CD14-positive monocyte (primary cell): ENCODE data around the gene UBXN4. TPM values are rescaled to one million over a fixed set of nuclear protein-coding genes. Genes with fewer than 3 reads are reported as not detected.
A peak's percentile ranks its signal among the peaks of the same experiment; 100 is the strongest.

Source experiments
- DNase-seq, 3 donors: peaks; one replicate each; pipeline ENCODE4 v3.0.0-alpha.2; 2011 to 2022
- H2AFZ ChIP-seq: 2 replicates; pipeline ENCODE4 v1.6.0; 2012; ENCODE audit warnings: mild to moderate bottlenecking, low read depth, low read length, inconsistent platforms; ENCODE audit not compliant: insufficient read depth, poor library complexity, severe bottlenecking
- H3K27ac ChIP-seq, 2 donors: 1 replicate in 1 of 2; 2 replicates in 1 of 2; pipeline ENCODE4 v1.5.1; 2012 to 2013; ENCODE audit warnings: low read length in 2 of 2, control low read depth in 1 of 2, inconsistent platforms in 1 of 2, low read depth in 1 of 2, mild to moderate bottlenecking in 1 of 2
- H3K27me3 ChIP-seq, 2 donors: one replicate each; pipeline versions ENCODE4 v1.6.0 to v1.6.1; 2011 to 2013; ENCODE audit warnings: low read length in 2 of 2; ENCODE audit not compliant: control insufficient read depth in 2 of 2, insufficient read depth in 2 of 2
- H3K36me3 ChIP-seq, 2 donors: replicated peaks in 1 of 2; 1 replicate in 1 of 2; 2 replicates in 1 of 2; pipeline versions ENCODE4 v1.5.1 to v1.6.1; 2012 to 2013; ENCODE audit warnings: low read length in 2 of 2, control low read depth in 1 of 2, inconsistent platforms in 1 of 2, mild to moderate bottlenecking in 1 of 2; ENCODE audit not compliant: insufficient read depth in 2 of 2, control insufficient read depth in 1 of 2
- H3K4me1 ChIP-seq, 2 donors: 1 replicate in 1 of 2; 2 replicates in 1 of 2; pipeline versions ENCODE4 v1.5.1 to v1.6.1; 2012 to 2013; ENCODE audit warnings: low read length in 2 of 2, control low read depth in 1 of 2, inconsistent platforms in 1 of 2, mild to moderate bottlenecking in 1 of 2, moderate library complexity in 1 of 2; ENCODE audit not compliant: insufficient read depth in 2 of 2, control insufficient read depth in 1 of 2
- H3K4me2 ChIP-seq: replicated peaks from 2 replicates; pipeline ENCODE3; 2012; ENCODE audit warnings: low read length, moderate library complexity, mild to moderate bottlenecking; ENCODE audit not compliant: poor library complexity, severe bottlenecking; ENCODE audit errors: extremely low read depth
- H3K4me3 ChIP-seq, 3 experiments: fragments of 200-600 bp in 1 of 3; sonication (generic) in 1 of 3; replicated peaks in 1 of 3; 1 replicate in 2 of 3; 2 replicates in 1 of 3; pipeline ENCODE4 v1.5.1; 2011 to 2013; ENCODE audit warnings: low read length in 3 of 3, mild to moderate bottlenecking in 3 of 3, control low read depth in 2 of 3, low read depth in 2 of 3, inconsistent platforms in 1 of 3, moderate library complexity in 1 of 3
- H3K79me2 ChIP-seq: 2 replicates; pipeline ENCODE4 v1.6.0; 2012; ENCODE audit warnings: mild to moderate bottlenecking, control low read depth, inconsistent platforms, low read length, moderate library complexity; ENCODE audit not compliant: insufficient read depth
- H3K9ac ChIP-seq: 2 replicates; pipeline ENCODE4 v1.6.0; 2017; ENCODE audit warnings: low read length, mild to moderate bottlenecking; ENCODE audit not compliant: insufficient read depth, poor library complexity, severe bottlenecking
- H3K9me3 ChIP-seq, 2 donors: replicated peaks in 1 of 2; 1 replicate in 1 of 2; 2 replicates in 1 of 2; pipeline versions ENCODE4 v1.5.1 to v1.6.1; 2012 to 2013; ENCODE audit warnings: low read length in 2 of 2, control low read depth in 1 of 2; ENCODE audit not compliant: control insufficient read depth in 1 of 2, insufficient read depth in 1 of 2
- H4K20me1 ChIP-seq: 2 replicates; pipeline ENCODE4 v1.6.0; 2012; ENCODE audit warnings: mild to moderate bottlenecking, low read length, control low read depth, moderate library complexity; ENCODE audit not compliant: insufficient read depth
- H3K27ac Mint-ChIP-seq, 7 donors: one replicate each; pipeline ENCODE4 v1.8.0; 2020; ENCODE audit warnings: mild to moderate bottlenecking in 7 of 7, mixed read lengths in 7 of 7, moderate library complexity in 6 of 7, inconsistent platforms in 2 of 7
- H3K27me3 Mint-ChIP-seq, 3 donors: one replicate each; pipeline ENCODE4 v1.8.0; 2021 to 2022; ENCODE audit warnings: low read depth in 3 of 3, mild to moderate bottlenecking in 3 of 3, mixed read lengths in 3 of 3, moderate library complexity in 3 of 3, inconsistent platforms in 1 of 3
- H3K36me3 Mint-ChIP-seq, 2 donors: one replicate each; pipeline ENCODE4 v1.8.0; 2020; ENCODE audit warnings: mixed read lengths in 2 of 2, inconsistent platforms in 1 of 2, mild to moderate bottlenecking in 1 of 2
- H3K4me1 Mint-ChIP-seq: one replicate; pipeline ENCODE4 v1.8.0; 2020; ENCODE audit warnings: mild to moderate bottlenecking, mixed read lengths
- H3K4me3 Mint-ChIP-seq, 2 donors: one replicate each; pipeline ENCODE4 v1.8.0; 2020; ENCODE audit warnings: mild to moderate bottlenecking in 2 of 2, mixed read lengths in 2 of 2, moderate library complexity in 1 of 2
- H3K9me3 Mint-ChIP-seq, 7 donors: one replicate each; pipeline ENCODE4 v1.8.0; 2020 to 2022; ENCODE audit warnings: mixed read lengths in 7 of 7, mild to moderate bottlenecking in 6 of 7, moderate library complexity in 6 of 7, inconsistent platforms in 2 of 7
- CTCF ChIP-seq: fragments of 200-600 bp; IDR thresholded peaks from one replicate; pipeline ENCODE4 v1.8.0; 2022; ENCODE audit warnings: antibody characterized with exemption, mild to moderate bottlenecking
- WGBS: methylation state at CpG from one replicate; pipeline ENCODE4 v1.1.5; 2013; ENCODE audit warnings: missing lambda C conversion rate; ENCODE audit not compliant: insufficient coverage; 5-methylcytosine and 5-hydroxymethylcytosine counted together
- intact Hi-C, 2 donors: fragments of 100-400 bp; cut with micrococcal nuclease; formaldehyde crosslinking; loops; one replicate each; pipeline versions ENCODE4 v1.15.0 to v1.15.1; 2023
- polyA plus RNA-seq, 3 donors: library from polyadenylated mRNA; depleted of rRNA in 1 of 3; unstranded in 2 of 3; stranded (reverse) in 1 of 3; fragments of 300-500 nt in 2 of 3; fragments of >200 nt in 1 of 3; fragmentation: Illumina TruSeq in 2 of 3; gene quantifications; 1 replicate in 2 of 3; 2 replicates in 1 of 3; pipeline ENCODE4 v1.2.3, GENCODE V29; 2012 to 2021

The UBXN4 gene
- polyA plus RNA-seq, 3 donors: 53.8 to 107 (median 74.2) TPM

DNA sequence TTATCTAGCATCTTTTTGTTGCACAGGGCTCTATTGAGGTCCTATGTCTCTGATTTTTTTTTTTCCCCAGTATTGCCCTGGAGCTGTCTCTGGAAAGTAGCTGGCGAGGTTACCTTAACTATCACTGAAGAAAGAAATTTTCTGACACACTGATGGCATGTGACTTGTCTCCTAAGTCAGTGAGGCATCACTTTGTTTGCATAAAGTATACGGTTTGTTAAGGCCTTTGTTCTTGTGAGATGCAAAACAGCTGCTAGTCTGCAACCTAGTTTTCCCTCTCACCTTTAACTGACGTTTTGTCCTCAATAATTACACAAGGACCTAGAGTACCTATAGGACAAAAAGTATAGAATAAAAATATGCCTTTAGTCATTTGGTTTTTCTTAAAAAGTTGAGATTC, 41.8 kb downstream of the UBXN4 start:
- H4K20me1 ChIP-seq: no peaks in the 10 kb centered on the region
- DNase-seq: no peak
- no peaks in the 10 kb centered on the region for H3K79me2 ChIP-seq
- peaks cover 75 to 79% of the 10 kb centered on the region in 2 donors for H3K36me3 Mint-ChIP-seq
- H3K4me3 Mint-ChIP-seq: no peak overlapping the region
- H3K9me3 Mint-ChIP-seq: peaks cover 0 to 3% (median 0%) of the 10 kb centered on the region in 7 donors
- no peaks in the 10 kb centered on the region for H3K4me1 Mint-ChIP-seq
- no peak overlapping the region for H3K27ac Mint-ChIP-seq
- H3K27me3 ChIP-seq: no peaks in the 10 kb centered on the region
- H3K4me3 ChIP-seq: no peak overlapping the region
- H3K9me3 ChIP-seq: no peaks in the 10 kb centered on the region
- no peaks in the 10 kb centered on the region for H3K27me3 Mint-ChIP-seq
- no peak overlapping the region for H3K27ac ChIP-seq
- no peak overlapping the region for H2AFZ ChIP-seq
- no peak overlapping the region for H3K4me2 ChIP-seq
- intact Hi-C loops: no loop called here
- H3K36me3 ChIP-seq: peaks cover 71 to 90% of the 10 kb centered on the region in 2 donors
- H3K9ac ChIP-seq: no peak overlapping the region
- WGBS: 90% methylated on average over 2 of the region's 3 CpGs
- H3K4me1 ChIP-seq: no peaks in the 10 kb centered on the region
- TF ChIP-seq CTCF: no peak

DNA sequence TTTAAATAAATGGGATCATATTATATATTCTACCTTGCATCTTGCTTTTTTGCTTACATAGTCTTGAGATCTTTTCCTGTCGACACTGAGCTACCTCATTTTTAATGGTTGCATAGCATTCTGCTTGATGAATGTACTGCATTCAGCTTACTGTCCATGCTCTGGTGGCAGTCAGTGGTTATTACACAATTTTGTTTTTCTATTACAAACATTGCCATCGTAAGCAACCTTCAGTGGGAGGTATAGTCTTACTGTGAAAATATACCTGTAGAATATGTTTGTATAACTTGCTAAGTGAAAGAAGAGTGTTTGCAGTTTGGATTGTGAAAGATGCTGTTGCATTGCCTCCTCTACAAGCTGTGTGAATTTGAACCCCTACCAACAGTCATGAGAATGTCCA, 43.4 kb downstream of the UBXN4 start:
- H3K9ac ChIP-seq: no peak overlapping the region
- Mint-ChIP-seq H3K4me1 (no peaks in the 10 kb centered on the region), H3K9me3 (peaks cover 0 to 3% (median 0%) of the 10 kb centered on the region in 7 donors), H3K36me3 (peaks cover 63 to 68% of the 10 kb centered on the region in 2 donors), H3K4me3 (no peak overlapping the region), H3K27me3 (no peaks in the 10 kb centered on the region), H3K27ac (no peak overlapping the region)
- H3K79me2 ChIP-seq: no peaks in the 10 kb centered on the region
- no peaks in the 10 kb centered on the region for H3K27me3 ChIP-seq
- 100% methylated on average over 1 of the region's 2 CpGs for WGBS
- DNase-seq: no peak
- no peaks in the 10 kb centered on the region for H3K4me1 ChIP-seq
- no peak overlapping the region for H2AFZ ChIP-seq
- no peaks in the 10 kb centered on the region for H3K9me3 ChIP-seq
- H3K27ac ChIP-seq: no peak overlapping the region
- no peak overlapping the region for H3K4me2 ChIP-seq
- H3K4me3 ChIP-seq: no peak overlapping the region
- TF ChIP-seq CTCF: peak; percentile 18
- no peaks in the 10 kb centered on the region for H4K20me1 ChIP-seq
- peaks cover 58 to 76% of the 10 kb centered on the region in 2 donors for H3K36me3 ChIP-seq
- intact Hi-C loops: no loop called here
